Measurements from ENCODE around the gene UNKL.
A peak's percentile ranks its signal among the peaks of the same experiment; 100 is the strongest.

UNKL gene

GRCh38 chr16:1338855-1339675 is 75.4 kb downstream of the UNKL start:
- ATAC-seq (ENCODE audit: low read depth) (no peak), DNase-seq (ENCODE audit: low spot score) (no peak)
- no peak overlapping the region for H3K27ac ChIP-seq (ENCODE audit: poor library complexity, severe bottlenecking)
- H3K27me3 ChIP-seq (ENCODE audit: insufficient read depth, poor library complexity, severe bottlenecking), result peaks cover 19% of the 10 kb centered on the region
- TF ChIP-seq CTCF (IDR thresholded peaks at IDR 0.05; ENCODE audit: poor library complexity, severe bottlenecking), result no peak
- no peaks in the 10 kb centered on the region for H3K4me1 ChIP-seq (ENCODE audit: insufficient read depth, poor library complexity, severe bottlenecking)
- no peaks in the 10 kb centered on the region for H3K9me3 ChIP-seq (ENCODE audit: severe bottlenecking)
- H3K4me3 ChIP-seq (ENCODE audit: severe bottlenecking), result no peak overlapping the region
- no peaks in the 10 kb centered on the region for H3K36me3 ChIP-seq (ENCODE audit: low read depth)

DNA sequence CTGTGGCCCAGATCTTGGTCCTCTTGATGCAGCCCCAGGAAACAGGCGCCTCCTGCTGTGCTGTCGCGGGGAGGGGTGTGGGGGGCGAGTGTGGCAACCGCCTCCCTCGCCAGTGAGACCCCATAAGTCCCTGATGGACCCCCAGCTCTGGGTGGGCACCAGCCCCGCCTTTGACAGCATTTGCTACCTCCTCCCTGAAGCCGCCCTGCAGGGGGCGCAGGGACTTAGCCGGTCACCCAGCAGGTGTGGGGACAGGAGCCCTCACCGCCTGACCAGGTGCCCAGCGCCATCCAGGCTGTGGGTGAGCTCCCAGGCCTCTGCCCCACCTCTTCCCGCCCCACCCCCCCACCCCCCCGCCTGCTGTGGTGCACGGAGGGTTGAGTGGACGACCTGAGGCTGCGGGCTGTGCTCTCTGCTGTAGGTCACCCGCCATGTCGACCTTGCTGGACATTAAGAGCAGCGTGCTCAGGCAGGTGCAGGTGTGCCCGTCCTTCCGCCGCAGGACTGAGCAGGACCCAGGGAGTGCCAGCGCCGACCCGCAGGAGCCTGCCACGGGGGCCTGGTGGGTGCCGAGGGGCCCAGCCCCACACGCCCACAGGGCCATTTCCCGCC is 76.3 kb downstream of the UNKL start:
- no peak overlapping the region for H3K27ac ChIP-seq (ENCODE audit: poor library complexity, severe bottlenecking)
- H3K27me3 ChIP-seq (ENCODE audit: insufficient read depth, poor library complexity, severe bottlenecking), result peaks cover 25% of the 10 kb centered on the region
- no peaks in the 10 kb centered on the region for H3K9me3 ChIP-seq (ENCODE audit: severe bottlenecking)
- no peak overlapping the region for H3K4me3 ChIP-seq (ENCODE audit: severe bottlenecking)
- no peaks in the 10 kb centered on the region for H3K36me3 ChIP-seq (ENCODE audit: low read depth)
- H3K4me1 ChIP-seq (ENCODE audit: insufficient read depth, poor library complexity, severe bottlenecking), result no peaks in the 10 kb centered on the region
- TF ChIP-seq CTCF (IDR thresholded peaks at IDR 0.05; ENCODE audit: poor library complexity, severe bottlenecking), result peak; percentile 43
- no peak for DNase-seq (ENCODE audit: low spot score)
- ATAC-seq (ENCODE audit: low read depth), result no peak

GRCh38 chr16:1337486-1337885 is 77.0 kb downstream of the UNKL start:
- no peak for DNase-seq (ENCODE audit: low spot score)

DNA sequence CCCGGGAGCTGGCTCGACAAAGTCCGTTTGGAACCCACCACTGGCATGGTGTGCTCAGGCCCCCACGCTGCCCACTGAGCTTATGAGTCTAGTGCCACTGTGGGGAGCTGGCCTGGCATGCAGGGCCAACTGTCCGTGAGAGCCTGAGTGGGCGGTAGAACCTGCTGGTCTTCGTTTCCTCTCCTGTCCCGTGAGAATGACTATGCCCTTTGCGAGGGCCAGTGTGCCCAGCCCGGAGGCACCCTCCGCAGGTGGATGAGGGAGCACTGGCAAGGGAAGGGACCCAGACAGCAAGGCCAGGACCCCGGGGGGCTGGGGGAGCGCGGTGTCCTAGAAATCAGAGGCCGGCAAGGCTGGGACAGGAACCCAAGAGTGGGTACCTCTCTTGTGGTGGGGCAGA is 77.9 kb downstream of the UNKL start:
- TF ChIP-seq CTCF (IDR thresholded peaks at IDR 0.05; ENCODE audit: poor library complexity, severe bottlenecking), result no peak
- DNase-seq (ENCODE audit: low spot score) (no peak), ATAC-seq (ENCODE audit: low read depth) (no peak)
- Histone ChIP-seq H3K4me3 (ENCODE audit: severe bottlenecking) (no peak overlapping the region), H3K36me3 (ENCODE audit: low read depth) (no peaks in the 10 kb centered on the region), H3K27me3 (ENCODE audit: insufficient read depth, poor library complexity, severe bottlenecking) (peaks cover 41% of the 10 kb centered on the region), H3K9me3 (ENCODE audit: severe bottlenecking) (no peaks in the 10 kb centered on the region), H3K27ac (ENCODE audit: poor library complexity, severe bottlenecking) (no peak overlapping the region), H3K4me1 (ENCODE audit: insufficient read depth, poor library complexity, severe bottlenecking) (peaks cover 4% of the 10 kb centered on the region)

More at GRCh38 chr16:1337486-1337885, 77.0 kb downstream of the UNKL start:
- Histone ChIP-seq H3K36me3 (ENCODE audit: low read depth) (no peaks in the 10 kb centered on the region), H3K9me3 (ENCODE audit: severe bottlenecking) (no peaks in the 10 kb centered on the region), H3K27ac (ENCODE audit: poor library complexity, severe bottlenecking) (no peak overlapping the region), H3K27me3 (ENCODE audit: insufficient read depth, poor library complexity, severe bottlenecking) (peaks cover 33% of the 10 kb centered on the region), H3K4me1 (ENCODE audit: insufficient read depth, poor library complexity, severe bottlenecking) (no peaks in the 10 kb centered on the region), H3K4me3 (ENCODE audit: severe bottlenecking) (no peak overlapping the region)
- TF ChIP-seq CTCF (IDR thresholded peaks at IDR 0.05; ENCODE audit: poor library complexity, severe bottlenecking), result no peak
- no peak for ATAC-seq (ENCODE audit: low read depth)

GRCh38 chr16:1335996-1336395 is 78.5 kb downstream of the UNKL start:
- ATAC-seq (ENCODE audit: low read depth) (no peak), DNase-seq (ENCODE audit: low spot score) (no peak)
- H3K36me3 ChIP-seq (ENCODE audit: low read depth), result no peaks in the 10 kb centered on the region
- H3K27ac ChIP-seq (ENCODE audit: poor library complexity, severe bottlenecking), result no peak overlapping the region
- H3K4me1 ChIP-seq (ENCODE audit: insufficient read depth, poor library complexity, severe bottlenecking), result peaks cover 6% of the 10 kb centered on the region
- no peak for TF ChIP-seq CTCF (IDR thresholded peaks at IDR 0.05; ENCODE audit: poor library complexity, severe bottlenecking)
- peaks cover 44% of the 10 kb centered on the region for H3K27me3 ChIP-seq (ENCODE audit: insufficient read depth, poor library complexity, severe bottlenecking)
- no peaks in the 10 kb centered on the region for H3K9me3 ChIP-seq (ENCODE audit: severe bottlenecking)
- no peak overlapping the region for H3K4me3 ChIP-seq (ENCODE audit: severe bottlenecking)

Measured in RWPE2 (cell line).